Activated CD4-positive, alpha-beta T cell treated with anti-CD3 and anti-CD28 coated beads, Interleukin-10, Interleukin-2, amounts not matched to agents 100 ng/mL and 50 ng/mL, durations not matched to agents 16 hours and 8 hours (primary cell): ENCODE measurements around the gene ASIC2.

Experiments
- DNase-seq: peaks from one replicate; pipeline ENCODE4 v3.0.0-alpha.2; 2020

ASIC2 gene

DNA sequence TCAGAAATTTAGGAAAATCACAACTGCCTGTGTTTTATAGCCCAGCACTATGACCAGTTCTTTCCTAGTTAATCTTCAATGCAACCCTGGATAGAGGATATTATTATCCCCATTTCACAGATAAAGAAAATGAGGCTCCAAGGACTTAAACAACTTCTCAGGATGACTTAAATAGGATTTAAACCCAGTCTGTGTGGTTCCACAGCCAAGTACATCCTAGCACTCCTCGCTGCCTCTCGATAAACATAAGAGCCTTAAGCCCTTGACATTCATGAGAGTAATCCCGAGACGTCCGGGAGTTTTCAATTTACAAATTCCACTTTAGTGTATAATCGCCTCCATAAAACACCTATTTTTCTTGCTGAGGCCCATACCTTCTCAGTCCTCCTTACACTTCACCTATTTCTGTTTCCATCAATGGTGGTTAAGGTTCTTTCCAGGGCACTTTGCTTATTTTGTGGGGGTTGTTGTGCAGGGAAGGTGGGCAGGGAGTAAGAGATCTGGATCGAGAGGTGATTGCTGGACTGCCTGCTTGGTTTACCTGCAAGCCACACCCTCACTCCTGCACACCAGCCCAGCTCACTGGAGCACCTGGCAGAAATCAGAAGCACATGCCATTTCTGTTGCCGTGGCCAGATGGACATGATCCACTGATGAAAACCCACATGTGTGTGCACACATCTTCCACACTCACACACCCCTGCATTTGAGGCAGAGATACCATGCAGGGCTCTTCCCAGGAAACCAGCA is 50.5 kb downstream of the ASIC2 start:
- DNase-seq: no peak

DNA sequence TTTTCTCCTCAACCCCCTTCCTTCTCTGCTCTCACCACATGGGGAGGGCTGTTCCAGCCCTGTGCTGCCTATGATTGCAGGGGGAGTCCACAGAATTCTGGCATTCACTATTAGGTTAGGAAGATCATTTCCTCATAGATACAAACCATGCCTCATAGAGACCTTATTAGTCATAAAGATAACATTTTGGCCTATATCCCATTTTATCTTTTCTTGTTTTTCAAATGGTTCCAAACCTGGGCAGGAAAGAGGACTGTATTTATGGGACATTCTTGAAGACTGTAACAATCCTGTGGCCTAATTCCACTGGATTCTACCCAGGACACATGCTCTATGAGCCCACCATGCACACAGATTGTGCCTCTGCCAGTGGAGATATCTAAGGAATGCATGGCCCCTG is 51.7 kb downstream of the ASIC2 start:
- DNase-seq: no peak

DNA sequence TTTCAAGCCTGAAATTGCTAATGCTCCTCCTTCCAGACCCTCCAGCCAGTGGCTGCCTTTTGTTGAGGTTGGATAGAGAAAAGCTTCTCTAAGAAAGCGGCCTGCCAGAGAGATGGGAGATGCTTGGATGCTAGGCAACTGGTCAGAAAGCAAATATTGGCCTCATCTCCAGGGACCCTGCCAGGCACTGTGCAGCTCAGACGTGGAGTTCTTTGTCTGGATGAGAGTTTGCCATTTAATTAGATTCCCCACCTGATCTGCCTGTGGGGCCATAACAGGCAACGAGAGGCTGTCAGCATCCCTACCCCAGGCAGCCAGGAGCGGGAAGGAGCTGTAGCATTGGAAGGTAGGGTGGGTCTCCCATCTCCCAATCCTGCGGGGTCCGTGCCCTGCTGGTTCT is 52.7 kb downstream of the ASIC2 start:
- no peak for DNase-seq

DNA sequence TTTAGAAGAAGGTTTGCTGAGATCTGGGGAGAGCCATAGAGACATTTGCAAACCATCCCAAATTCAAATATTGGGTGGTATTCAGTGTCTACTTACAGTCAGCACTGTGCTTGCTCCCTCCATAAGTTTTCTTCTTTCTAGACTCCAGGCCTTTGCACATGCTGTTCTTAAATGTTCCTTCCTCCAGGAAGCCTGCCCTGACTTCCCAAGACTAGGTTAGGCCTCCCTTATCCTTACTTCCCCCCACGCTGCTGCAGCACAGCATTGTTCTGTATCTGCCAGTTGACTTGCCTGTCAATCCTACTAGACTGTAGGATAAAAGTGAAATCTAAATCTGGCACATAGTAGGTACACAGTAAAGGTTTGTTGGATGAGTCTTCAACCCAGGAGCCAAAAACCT is 53.4 kb downstream of the ASIC2 start:
- DNase-seq: no peak

DNA sequence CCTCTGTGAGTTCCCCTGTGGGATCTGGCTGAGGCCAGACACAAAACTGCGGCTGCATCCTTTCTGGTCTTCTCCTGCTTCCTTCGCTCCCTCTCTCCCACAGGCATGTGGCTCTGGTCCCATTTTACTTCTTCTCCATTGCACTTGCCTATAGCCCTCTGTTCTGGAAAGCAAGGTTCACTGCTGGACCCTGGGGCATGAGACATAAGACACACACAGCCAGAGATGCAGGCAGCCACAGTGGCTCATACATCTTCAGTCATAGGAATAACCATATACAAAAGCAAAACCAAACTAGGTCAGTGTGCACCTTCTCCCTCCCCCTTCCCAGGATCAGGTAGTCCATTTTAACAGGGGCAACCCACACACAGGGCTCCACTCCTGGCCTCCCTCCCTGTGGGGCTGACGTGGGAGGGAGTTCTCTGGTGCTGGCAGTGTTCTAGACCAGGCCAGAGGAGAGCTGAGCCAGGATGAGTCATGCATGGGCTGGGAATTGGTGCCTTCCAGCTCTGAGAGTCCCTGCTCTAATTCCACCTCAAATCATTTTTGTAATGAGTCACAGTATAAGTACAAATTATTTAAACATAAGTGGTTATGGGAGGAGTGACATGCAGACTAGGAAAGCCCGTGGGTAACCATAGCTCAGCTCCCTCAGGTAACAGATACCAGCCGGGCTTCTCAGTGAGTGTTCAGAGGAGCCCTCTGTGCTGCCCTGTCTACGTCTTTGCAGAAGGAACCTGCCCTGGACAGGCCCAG is 58.0 kb downstream of the ASIC2 start:
- peak; percentile 20 for DNase-seq

DNA sequence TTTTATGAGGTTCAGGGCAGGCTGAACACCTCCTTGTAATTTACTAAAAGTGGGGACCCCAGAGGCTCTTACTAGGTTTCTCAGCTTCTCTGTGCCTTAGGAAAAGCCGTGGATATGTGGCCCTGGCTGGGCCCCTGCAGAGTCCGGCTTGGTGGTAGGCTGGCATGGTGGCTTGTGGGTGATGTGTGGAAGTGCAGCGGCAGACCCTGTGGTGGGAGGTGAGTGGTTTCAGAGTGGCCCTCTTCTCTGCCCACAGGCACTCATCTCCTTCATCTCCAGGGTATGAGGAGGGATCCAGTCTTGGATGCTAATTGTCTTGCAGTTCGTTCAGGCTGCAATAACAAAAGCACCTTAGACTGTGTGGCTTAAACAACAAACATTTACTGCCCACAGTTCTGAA is 58.9 kb downstream of the ASIC2 start:
- no peak for DNase-seq

DNA sequence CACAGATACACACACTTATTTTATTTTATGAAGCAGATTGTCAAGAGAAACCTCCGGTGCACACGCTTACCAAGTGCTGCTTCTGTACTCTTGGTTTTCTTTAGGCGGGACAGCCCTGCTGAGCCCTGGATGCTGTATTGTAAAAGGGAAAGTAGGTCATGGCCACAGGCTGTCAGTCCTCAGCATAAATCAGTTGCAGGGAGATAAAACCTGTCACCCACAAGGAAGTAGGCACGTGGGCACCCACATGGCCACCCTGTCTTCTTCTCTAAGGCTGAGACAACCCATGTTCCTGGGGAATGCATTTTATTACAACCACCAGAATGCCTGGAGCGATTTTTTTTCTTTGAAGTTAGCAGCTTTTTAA is 59.3 kb downstream of the ASIC2 start:
- peak; percentile 45 for DNase-seq

DNA sequence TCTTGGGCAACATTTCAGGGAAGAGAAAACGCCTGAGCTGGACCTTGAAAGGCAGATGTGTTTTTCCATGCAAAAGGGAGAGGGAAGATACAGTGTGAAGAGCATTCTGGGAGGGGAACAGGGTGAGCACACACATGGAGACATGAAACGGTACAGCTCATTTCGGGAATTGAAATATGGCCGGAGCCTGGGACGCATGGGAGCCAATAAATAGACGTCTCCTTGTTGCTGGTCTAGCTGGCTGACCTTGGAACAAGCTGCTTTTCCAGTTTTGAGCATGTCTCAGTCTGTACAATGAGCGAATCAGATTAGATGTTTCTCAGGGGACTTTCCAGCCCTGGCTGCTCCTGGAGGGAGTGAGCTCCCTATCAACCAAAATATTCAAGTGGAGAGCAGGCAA is 63.6 kb downstream of the ASIC2 start:
- DNase-seq: no peak

DNA sequence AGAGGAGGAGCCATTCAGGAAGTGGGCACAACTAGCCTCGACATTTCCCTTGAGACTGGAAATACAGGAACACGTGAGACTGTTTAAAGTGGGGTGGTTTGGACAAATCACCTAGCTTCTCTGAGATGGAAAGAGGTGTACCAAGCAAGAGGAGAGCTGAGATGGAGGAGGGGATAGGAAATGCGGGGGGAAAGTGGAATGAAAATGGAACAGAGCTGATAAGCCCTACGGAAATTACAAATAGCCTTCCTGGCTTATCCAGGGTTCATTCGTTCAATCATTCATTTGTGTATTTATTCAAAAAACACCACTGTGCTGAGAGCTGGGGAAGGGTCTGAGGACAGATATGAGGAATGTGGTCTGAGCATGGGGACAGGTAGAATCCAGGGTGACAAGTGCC is 64.1 kb downstream of the ASIC2 start:
- DNase-seq: no peak

DNA sequence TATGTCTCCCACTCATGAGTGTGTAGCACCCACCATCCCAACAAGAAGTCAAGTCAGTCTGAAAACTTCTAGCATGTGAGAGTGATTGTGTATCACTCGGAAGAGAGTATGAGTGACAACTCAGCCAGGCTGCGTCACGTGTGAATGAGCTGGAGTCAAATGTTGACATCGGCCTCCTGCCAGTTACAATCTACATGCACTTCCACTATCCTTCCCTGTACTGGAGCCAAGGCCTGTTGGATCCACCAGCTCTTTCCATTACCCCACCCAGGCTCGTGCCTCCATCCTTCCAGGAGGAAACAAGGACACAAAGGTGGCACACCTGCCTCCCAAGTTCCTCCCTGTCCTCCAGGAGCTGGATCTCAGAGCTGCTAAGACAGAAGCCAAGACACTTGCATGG is 64.5 kb downstream of the ASIC2 start:
- no peak for DNase-seq

DNA sequence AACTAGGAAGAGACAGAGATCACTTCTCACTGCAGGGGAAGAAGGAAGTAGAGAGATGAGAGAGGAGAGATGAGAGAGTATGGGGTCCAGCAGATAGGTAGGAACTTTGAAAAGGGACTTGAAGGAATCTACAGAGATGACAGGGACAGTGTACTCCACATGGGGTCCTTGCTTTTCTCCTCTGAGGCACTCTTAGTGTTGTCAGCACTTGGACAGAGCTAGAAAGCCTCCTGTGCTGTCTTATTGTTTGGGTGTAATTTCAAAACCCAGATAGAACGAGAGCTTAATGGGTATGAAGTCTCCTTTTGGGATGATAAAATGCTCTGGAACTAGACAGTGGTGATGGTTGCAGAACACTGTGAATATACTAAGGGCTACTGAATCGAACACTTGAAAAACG is 65.2 kb downstream of the ASIC2 start:
- DNase-seq: no peak

DNA sequence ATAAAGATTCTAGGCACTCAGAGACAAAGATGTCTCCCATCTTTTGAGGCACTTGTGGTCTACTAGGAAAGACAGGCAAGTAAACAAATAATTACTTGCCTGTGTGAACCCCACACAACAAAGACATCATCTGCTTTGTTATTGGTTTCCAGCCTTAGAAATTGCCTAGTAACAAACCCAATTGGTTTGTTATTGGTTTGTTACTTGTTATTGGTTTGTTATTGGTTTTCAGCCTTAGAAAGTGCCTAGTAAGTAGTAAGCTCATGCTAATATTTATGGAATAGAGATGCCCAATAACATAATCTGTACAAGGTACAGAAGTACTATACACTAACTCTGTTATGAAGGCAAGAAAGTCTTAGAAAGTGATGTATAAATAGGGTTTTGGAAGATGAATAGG is 67.1 kb downstream of the ASIC2 start:
- no peak for DNase-seq

DNA sequence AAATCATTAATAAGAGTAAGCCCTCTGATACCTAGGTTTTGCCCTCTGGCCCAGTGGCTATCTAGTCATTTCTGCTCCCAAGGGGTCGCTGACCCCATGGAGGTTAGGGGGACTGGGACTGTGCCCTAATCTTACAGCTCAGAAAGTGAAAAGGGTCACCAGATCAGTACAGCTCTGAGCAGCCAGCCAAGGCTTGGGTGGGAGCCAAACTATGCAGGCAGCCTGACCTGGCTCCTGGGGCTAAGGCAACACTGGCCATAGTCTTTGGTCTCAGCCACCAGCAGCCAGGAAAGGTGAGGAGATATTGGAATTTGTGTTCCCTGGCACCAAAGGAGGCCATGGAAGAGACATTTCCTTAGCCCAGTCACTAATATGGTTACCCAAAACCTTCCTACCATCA is 67.6 kb downstream of the ASIC2 start:
- no peak for DNase-seq

DNA sequence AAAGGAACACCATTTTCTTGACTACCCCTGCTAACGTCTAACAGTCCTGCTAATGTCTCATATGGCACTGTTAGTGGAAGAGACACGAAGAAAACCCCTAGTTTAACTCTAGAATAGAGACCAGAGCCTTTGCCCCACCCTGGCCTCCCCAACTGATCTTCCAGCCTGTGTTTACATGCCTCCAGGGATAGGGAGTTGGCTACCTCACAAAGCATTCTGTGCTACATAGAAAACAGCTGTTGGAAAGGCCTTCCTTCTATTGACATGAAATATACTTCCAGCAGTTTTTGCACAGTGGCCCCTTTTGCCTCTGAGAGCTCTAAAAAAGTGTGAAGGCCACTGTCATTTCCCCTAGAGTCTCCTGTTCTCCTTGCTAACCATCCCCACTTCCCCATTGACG is 73.1 kb downstream of the ASIC2 start:
- DNase-seq: no peak

DNA sequence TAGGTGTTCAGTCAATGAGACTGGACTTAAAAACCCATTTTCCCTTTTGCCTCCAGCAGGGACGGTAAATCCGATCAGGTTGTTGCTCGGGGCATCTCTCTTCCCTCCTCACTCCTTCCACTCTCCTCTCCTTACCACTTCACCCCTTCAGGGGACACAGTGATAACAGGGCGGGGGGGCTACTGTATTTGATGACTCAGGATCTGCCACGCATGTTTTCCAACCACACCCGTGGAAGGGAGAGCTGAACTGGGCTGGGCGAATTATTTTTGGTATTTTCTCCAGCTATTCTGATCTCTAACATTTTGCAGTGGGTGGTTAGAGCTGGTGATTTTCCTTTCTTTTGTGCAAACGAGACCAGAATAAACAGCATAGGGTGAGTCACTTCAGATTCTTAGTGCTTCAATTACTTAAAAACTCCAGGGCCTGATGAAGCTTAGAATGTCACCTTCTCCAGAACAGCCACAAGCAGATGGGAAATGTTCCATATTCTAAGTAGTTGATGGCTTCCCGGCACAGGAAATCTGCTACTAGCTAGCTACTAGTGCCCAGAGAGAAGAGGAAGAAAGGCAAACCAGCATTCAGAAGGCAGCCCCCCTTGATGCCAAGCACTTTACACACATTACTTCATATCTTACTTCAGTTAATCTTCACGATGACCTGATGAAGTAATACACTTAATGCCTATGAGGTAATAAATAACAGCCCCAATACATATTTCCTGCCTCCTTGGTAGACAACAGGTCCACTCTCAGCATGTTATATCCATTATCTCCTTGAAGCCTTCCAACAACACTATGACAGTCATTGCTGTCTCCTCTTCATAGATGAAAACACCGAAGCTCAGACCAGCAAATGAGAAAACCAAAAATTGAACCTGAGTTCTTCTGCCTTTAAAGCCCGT is 74.1 kb downstream of the ASIC2 start:
- DNase-seq: no peak

DNA sequence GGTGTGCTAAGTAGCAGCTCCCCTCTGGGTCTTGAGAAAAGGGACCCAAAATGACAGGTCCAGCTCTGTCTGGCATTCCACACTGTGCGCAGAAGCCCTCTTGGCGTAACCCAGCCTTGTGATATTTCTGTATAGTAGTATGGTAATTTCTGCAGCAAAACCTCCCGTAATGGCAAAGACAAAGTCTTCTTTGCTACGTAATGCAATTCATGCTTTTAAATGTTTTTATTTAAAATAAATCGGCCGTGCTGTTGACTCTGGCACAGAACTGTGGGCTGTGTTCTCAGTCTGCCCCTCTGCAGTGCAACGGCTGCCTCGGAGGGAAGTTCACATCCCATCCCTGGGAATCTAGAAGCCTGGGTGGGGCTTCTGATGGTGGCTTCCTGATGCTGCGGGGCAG is 75.2 kb downstream of the ASIC2 start:
- no peak for DNase-seq

DNA sequence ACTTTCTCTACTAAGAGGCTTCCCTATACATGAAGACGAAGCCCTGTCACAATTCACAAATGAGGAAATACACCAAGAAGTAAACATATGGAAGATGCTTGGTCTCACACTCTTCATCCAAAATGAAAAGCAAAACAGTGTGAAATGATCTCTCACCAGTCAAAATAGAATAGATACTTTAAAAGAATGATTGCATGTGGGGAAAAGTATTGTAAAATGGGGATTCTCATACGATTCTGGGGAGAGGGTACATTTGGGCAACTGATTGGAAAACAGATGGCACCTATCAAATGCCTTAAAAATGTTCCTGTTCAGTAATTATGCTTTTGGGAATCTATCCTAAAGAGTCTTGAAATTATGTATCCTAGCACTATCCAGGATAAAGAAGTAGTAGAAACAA is 78.1 kb downstream of the ASIC2 start:
- no peak for DNase-seq

DNA sequence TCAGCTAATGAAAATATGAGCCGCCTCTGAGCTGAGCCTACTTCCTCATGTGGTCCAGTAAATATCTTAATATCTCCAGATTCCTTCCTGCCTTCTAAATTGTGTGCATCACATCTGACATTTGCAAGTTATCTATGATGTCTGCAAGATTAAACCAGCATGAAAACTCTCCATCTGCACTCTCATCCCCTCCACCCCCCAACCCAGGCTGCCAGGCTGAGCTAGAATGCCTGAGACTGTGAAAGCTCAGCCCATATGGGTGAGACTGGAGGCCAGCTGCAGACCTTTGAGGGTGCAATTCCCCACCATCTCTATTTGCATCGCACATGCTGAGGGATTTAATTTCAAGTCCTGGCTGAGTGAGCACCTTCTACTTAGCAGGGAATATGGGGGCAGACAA is 82.8 kb downstream of the ASIC2 start:
- DNase-seq: no peak

DNA sequence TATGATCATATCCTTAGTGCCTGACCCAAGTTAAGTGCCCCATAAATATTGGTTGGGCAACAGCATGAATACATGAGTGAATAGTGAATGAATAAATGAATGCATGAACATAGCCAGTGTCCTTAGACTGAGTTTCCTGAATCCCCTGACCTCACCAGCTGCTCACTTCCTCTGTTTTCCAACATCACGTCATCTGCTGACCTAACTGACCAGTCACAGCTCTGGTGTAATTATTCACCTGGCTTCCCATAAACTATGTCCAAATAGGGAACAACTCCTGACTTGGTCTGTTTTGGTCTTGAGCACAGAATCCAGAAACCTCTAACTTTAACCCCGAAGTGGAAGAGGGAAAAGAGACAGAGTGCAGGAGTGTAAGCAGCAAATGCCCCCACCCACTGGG is 83.4 kb downstream of the ASIC2 start:
- no peak for DNase-seq

DNA sequence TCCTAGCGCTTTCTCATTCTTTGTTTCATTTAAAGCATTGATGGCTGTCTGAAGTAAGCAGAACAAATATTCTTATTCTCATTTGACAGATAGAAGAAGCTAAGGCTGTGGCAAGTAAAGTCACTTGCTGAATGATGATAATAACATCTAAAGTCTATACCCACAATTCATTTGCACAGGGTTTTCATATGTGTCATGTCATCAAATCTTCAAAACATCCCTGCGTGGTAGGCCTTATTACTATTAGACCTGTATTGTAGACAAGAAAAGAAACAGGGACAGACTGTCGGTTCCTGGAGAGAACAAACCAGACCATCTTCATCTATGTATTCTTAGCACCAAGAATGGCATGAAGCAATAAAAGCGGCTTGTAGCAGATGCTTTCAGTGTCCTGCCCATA is 85.9 kb downstream of the ASIC2 start:
- DNase-seq: no peak

DNA sequence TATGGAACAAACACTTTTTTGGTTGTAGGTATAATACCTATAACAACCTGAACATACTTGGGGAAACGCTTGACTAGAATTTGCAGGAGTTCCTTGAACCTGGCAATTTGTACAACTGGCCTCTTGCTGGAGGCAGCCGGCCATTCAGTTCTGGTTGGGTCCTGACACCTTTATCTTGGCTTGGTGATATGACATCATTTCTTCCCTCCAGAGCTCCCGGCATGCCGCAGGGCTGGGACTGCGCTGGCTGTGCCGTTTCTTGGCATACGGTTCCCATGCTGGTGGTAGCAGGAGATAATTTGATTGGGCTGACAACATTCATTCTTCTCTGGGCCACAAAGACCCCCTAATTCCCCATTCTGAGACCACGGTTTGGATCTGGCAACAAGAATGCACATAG is 87.5 kb downstream of the ASIC2 start:
- DNase-seq: no peak

DNA sequence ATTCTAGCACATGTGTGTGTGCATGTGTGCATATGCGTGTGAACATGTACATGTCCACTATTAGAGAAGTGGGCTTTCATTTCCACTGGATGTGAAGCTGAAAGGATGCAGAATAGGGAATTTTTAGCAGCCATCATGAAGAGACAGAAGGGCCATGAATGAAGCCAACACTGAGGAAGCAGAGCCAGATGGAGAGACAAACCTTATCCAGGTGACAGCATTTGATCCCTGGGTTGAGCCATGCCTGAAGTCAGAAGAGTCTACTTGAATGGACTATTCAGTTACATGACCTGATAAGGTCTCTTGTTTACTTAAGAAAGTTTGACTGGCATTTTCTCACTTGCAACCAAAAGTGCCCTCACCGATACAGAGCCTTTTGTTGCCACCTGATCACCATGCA is 88.4 kb downstream of the ASIC2 start:
- no peak for DNase-seq

DNA sequence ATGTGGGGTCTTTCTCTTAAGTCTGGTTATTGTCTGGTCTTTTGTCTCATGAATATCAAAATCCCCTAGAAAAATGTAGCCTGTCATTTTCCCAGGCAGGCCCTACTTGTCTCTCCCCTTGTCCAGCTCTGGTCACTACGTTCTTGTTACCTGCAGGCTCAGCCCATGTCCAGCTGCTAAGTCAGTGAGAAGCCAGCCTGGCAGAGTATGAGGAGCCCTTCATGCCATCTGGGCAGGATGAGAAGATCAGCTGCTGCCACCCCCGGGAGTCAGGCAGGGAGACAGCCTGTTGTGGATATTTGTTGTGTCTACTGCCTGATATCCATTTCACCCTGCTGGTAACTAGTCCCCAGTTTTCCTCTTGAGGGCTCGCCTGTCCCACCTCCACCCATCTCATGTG is 88.9 kb downstream of the ASIC2 start:
- DNase-seq: no peak
